ENCODE data around the gene SPP2.

Gene SPP2

DNA sequence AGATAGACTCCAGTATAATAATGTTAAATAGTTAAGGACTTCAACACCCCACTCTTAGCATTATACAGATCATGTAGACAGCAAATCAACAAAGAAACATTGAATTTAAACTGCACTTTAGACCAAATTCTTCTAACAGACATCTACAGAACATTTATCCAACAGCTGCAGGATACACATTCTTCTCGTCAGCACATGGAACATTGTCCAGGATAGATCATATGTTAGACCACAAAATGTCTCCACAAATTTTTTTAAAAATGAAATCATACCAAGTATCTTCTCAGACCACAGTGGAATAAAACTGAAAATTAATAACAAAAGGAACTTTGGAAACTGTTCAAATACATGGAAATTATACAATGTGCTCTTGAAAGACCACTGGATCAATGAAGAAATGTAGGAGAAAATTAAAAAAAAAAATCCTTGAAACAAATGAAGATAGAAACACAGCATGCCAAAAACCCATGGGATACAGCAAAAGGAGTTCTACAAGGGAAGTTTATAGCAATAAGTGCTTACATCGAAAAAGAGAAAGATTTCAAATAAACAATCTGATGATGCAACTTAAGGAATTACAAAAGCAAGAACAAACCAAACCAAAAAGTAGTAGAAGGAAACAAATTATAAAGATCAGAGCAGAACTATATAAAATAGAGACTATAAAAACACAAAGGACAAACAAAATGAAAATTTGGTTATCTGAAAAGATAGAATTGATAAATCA is 12.3 kb upstream of the SPP2 start:
- no peak for DNase-seq (ENCODE audit: low spot score)

DNA sequence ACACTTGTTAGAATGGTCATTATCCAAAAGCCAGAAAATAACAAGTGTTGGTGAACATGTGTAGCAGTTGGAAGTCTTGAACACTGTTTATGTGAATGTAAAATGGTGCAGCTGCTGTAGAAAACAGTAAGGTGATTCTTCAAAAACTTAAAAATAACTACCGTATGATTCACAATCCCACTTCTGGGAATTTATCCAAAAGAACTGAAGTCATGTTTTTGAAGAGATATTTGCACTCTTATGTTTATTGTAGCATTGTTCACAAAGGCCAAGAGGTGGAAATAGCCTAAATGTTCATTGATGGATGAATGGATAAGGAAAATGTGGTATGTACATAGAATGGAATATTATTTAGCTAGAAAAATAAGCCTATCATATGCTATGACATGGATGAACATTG is 6.3 kb upstream of the SPP2 start:
- no peak for DNase-seq (ENCODE audit: low spot score)

DNA sequence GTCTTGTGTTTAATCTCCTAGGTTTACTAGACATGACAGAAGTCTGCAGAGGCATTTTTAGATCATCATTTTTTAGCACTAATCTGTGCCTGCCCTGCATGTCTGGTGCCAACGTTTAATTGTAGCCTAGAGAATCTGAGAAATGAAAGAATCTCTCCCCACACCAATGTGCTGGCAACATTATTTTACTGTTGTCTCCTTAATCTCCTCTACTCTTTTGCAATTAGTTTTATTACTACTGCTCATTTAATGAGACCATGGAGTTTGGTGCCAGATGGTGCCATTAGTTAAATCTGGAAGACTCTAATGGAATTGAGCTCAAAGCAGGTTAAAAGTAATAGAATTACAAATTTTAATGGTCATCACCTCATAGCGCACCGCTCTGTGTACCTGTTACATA is 4.0 kb upstream of the SPP2 start:
- DNase-seq (ENCODE audit: low spot score), result no peak

DNA sequence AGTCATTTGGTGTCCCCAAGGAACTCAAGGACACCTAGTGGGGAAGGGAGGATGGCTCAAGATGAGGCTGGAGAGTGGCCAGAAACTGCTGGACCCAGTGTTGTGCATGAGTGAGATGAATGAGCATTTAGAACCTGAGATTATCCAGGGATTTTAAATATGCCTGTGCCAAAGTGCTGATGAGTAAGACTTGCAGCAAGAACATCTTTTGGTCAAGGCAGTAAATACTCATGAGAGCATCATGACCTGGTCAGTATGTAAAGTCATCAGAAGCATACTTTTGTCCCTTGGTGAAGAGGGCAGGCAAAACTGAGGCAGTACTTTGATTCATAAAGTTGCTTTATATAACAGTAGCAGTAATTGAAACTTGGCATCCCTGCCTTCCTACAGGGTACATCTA is 3.1 kb upstream of the SPP2 start:
- no peak for DNase-seq (ENCODE audit: low spot score)

DNA sequence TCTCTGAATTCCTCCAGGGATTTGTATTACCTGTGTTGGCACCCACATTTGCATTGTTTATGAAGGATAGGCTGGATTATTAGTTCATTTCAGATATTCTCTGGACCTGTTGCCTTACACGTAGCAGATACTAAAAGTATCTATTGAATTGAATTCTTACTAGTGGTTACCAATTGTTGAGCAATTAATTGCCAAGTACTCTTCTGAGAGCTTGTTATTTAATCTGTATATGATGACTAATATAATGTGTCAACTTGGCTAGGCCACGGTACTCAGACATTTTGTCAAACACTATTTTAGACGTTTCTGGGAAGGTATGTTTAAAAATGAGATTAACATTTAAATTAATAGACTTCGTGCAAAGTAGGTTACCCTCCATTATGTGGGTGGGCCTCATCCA is 2.5 kb upstream of the SPP2 start:
- no peak for DNase-seq (ENCODE audit: low spot score)

DNA sequence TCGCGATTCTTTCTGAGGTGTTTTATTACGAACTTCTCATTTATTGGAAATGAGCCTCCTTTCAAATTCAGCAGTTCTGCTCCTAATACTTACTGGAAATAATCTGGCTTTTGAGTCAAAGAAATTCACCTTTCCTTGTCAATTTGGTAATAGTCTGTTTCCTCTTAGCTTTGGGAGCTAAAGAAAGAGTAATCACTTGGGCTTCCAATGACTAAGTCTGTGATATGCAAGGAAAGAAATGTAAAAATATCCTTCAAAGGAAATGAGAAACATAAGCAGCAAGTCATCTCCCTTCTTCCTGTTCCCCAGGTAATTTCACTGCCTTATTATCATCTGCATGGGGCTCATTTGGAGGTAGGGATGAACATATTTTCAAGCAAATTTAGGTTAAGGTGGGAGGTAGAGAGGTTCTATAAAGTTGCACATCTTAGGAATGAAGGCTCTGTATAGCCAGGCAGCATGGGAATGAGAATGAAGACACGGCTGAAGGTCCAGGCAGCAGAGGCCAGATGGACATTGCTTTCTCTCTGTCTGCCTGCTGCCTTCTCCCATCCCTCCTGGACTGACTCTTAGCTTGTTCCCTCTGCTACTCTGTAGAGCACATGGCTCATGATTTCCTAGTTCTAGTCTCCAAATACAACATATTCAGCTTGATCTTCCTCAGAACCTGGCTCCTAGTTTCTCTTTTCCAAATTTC is 1.0 kb downstream of the SPP2 start:
- no peak for DNase-seq (ENCODE audit: low spot score)

DNA sequence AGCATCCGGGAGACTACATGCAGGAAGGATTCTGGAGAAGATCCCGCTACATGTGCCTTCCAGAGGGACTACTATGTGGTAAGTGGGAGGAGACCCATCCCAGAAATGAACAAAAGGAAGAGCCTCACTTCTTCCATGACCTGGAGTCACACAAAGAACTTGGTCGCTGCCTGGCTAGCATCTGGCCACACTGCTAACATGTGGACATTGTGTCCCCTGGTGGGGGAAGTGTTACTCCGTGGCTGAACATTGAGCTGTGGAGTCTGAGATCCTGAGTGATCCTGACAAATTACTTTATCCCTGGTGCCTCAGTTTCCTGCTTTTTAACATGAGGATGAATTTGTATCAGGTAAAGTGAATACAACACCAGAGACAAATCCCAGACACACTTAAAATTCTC is 8.4 kb downstream of the SPP2 start:
- no peak for DNase-seq (ENCODE audit: low spot score)

DNA sequence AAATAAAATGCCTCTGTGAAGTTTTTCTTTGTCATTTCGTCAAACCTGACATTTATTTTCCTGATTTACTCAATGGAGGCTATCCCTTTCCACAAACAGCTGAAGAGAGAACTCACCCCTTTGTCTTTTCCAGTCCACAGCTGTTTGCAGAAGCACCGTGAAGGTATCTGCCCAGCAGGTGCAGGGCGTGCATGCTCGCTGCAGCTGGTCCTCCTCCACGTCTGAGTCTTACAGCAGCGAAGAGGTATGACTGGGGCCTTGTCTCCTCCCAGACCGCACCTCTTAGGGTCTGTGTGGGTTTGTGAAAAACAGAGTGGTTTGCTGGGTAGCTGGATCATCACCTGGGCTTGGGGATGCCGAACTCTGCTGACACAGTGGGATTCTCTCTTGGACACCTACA is 9.7 kb downstream of the SPP2 start:
- no peak for DNase-seq (ENCODE audit: low spot score)

DNA sequence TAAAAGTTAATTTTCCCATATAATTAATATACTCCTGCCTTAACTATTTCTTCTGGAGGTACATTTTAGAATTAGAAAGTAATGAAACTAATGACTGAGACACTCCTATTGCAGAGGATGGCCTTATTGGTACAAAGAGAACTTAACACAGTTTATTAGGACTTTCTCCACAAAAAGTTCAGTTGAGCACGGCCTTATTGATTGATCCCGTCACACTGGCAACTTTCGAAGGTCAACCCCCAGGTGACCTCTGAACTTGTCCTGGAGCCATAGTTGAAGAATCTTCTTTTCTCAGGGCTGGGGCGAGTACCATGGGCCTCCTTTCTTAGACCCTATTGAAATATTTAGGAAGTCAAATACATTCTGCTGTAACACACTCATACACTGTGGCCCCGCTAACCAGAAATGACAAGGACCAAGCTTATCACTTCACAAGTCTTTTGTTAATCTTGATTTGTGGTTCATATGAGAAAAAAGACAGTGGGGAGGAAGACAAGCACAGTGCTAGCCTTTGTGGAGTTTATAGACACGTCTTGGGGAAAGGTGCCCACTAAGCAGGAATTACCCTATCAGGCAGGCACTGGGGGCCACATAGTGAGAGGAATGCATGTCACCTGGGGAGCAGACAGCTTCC is 11.2 kb downstream of the SPP2 start:
- no peak for DNase-seq (ENCODE audit: low spot score)

DNA sequence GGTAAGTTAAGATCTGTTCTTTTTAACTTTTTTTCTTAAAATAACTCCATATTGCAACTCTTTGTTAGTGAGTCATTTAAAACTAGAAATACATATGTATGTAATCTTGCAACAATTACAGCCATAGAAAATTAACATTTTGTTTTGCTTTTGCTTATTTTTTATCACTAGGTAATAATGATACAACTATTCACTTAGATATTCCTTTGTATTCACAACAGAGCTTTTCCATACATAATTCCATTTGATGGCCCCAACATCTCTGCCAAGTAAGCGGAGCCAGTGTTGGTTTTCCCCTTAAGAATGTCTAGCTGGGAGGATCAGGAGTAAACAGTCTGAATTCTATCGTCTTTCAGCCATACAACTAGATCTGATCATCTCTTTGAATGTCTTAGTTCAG is 16.1 kb downstream of the SPP2 start:
- no peak for DNase-seq (ENCODE audit: low spot score)

DNA sequence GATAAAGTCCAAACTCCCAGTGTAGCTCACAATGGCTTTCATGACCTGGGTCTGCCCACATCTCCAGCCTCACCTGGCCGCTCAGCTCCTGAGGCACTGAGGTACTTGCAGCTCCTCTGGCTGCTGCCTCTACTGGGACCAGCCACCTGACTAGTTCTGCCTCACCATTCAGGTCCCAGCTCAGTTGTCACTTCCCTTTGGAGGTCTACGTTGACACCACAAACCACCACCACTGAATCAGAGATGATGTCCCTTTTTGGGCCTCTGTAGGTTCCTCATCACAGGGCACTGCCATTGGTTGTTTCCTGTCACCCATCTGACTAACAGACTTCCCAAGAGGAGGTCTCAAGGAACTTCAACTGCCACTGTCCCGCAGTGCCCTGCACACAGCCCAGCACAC is 21.2 kb downstream of the SPP2 start:
- DNase-seq (ENCODE audit: low spot score), result no peak

DNA sequence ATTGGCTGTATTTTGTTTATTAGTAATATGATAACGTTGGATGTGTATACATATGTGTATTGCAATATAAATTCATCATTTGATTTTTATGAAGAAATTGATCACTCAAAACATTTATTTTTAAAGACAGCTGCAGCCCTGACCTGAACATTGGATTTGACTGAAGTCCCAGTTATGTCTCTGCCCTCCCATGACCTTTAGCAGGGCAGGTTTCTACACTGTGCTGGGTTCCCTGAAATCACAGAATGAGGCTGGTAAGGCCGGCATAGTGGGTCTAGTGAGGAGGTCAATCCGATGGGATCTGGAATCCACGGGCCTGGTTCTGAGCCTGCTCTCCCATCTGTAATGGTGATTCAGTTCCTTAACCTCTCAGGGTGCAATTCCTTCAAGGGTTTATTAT is 22.0 kb downstream of the SPP2 start:
- no peak for DNase-seq (ENCODE audit: low spot score)

DNA sequence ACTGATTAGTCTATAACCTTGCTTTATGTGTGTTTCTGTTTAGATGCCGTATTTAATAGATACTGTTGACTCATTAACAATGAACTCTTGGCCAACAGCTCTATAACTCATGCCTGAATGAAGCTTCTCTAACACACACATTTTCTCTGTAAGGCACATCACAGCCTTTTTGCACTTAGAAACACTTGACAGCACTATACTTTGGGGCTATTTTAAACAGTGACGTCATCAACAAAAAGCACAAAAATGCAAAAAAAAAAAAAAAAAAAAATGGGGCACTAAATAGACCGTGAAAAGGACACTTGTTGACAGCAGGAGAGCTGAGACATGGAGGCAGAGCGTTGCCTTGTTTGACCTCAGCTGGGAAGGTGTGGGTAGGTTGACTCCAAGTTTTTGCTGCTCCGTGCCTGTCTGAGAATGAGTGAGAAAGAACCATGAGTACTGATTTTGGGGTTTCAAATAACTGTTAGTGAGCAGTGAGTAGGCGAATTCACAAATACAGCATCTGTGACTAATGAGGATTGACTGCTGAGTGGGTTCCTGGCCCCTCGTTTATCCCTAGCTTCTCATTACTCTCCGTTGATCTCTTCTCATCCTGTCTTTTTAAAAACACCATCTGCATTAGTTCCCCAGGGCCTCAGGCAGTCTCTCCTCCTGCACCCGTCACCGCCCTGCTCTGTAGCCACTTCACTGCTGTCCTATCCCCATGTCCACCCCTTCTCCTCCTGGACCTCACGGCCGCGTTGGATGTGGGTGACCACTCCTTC is 24.4 kb downstream of the SPP2 start:
- DNase-seq (ENCODE audit: low spot score), result no peak

DNA sequence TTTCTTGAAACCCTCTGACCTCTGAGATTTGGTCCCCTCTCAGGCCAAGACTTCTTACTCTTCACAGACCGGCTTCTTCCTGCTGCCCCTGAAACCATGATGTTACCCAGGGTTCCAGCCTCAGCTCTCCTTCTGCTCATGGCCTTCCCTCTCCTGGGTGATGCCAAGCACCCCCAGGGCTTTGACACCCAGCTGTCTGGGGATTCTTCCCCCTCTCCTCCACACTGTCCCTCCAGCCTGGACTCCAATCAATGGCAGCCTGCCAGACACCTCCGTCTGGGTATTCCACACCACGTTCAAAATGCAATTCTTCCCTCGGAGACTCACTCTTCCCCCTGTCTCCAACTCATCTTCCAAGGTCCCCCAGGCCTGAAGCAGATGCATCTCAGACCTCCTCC is 25.0 kb downstream of the SPP2 start:
- DNase-seq (ENCODE audit: low spot score), result no peak

DNA sequence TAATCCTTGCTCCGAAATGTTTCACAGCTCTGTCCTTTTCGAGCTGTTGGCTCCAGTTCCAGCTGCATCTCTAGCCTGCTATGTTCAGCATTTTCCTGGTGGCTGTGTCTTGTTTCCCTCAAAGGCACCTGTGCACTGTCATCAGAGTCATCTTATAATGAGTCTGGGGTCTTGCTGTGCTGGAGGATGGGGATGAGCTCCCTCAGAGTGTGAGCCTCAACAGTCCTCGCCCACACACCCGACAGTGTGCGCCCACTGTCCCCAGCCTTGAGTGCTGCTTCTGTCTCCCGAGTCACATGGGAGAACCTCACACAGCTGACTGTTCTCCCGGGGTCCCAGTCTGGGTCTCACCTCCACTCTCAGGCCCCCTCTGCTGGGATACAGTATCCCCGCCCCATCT is 25.4 kb downstream of the SPP2 start:
- DNase-seq (ENCODE audit: low spot score), result no peak

DNA sequence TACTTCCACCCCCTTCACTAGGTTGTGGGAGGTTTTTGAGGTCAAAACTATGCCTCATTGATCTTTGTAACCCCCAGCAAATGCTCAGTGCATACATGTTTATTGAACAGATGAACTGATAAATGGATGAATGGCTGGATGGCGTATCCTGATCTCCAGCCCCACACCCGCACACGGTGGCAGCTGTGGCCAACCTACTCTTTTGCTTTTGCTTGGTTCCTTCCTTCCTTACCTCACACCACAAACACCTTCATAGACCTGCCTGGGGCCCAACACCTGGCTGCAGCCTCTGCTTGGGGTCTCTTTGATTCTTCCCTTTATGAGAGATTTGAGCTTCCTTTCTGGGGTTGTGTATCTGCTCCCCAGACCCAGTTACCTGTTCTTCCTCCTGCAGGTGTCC is 25.9 kb downstream of the SPP2 start:
- no peak for DNase-seq (ENCODE audit: low spot score)

DNA sequence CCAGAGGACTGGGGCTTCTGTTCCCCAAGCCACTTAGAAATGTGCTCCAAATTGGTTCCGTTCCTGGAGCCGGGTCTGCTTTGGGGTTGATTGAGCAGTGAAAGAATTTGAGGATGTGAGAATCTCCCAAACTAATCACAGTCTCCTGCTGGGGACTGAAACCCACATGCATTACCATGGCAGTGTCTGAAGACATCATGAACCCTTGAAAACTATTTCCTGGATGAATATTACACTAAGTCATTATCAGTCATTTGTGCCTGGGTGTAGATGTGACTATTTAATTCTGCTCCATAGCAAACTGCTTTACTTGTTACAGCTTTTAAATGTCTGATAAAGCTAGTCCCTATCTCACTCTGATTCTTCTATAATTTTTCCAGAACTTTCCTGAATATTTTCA is 27.6 kb downstream of the SPP2 start:
- no peak for DNase-seq (ENCODE audit: low spot score)

DNA sequence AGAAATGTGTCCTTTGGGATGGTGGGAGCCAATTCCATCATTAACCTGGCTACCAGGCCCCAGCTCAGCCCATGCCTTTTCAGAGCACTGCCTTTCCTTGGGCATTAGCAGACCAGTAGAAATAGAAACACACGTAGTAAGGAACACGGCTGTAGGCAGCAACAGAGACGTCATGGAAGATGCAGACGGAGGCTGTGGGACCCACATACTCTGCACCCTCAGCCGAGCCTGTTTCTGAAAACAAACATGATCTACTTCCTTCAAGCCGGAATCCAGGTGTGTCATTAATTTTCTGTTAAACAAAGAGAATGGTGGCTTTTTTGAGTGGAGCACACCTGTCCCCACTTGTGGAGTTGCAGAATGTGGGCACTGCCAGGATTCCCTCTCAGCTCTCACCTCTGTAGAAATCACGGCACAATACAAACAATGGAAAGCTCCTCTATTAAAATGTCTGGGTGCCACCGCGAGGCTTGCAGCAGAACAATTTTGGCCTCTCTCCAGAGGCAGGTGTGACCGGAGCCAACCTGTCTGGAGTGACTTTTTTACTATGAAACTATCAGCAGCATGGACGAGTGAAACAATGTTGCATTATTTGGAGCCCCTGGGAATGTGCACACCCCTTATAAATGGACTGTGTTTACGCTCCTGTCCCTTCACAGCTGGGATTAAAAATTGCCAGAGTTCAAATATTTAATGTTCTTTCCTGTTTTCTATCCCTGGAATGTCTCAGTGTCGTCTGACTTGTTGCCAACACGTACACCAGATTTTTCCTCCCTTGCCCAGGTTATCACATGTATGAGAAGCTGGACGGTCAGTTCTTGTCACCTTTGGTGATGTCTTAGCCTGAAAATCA is 31.7 kb downstream of the SPP2 start:
- DNase-seq (ENCODE audit: low spot score), result no peak

DNA sequence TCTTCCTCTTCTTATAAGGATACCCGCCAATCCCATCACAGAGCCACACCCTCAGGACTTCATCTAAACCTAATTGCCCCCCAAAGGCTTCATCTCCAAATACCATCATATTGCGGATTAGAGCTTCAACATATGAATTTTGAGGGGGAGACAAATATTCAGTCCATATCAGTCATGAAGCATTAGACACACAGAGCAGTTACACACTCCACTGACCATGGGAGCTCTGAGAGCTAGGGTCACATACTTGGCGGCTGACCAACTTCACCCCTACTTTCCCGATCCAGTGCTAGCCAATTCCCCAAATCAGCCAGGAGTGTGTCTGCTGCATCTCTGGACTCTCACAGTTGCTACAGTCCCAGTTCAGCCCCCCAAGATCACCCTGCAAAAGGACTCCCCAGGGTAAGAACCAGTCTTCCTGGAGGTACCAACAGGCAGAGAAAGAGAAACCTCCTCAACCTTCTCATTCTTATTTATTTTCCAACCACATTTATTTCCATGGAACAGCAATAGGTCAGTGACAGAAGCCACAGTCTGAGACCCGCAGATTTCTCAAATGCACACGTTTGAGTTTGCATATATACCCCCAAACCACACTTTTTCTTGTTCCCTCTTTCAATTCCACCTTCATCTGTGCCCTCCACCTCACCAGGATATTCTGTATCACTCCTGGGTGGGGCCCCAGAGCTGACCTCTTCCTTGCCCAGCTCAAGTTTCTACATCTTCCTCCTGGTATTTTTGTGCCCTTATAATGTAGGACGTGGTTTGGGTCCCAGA is 33.3 kb downstream of the SPP2 start:
- DNase-seq (ENCODE audit: low spot score), result no peak

DNA sequence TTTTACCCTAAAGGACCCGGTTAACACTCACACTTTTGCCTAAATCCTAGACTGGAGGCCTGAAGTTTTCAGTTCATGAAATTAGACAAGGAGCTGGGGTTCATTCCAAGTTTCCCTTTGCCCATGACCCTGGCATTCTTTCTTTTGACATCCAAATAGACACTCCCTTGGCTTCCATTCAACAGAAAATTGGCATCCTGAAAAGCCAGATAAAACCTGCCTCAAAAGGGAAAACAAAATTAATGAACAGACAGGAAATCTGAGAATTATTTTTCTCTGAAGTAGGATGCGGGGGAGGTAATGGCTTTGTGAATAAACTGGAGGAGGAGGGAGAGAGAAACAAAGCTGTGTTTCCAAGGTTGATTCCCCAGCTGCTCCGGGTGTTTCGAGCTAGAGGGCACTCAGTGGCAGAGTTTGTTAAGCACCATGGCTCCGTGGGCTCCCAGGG is 41.0 kb downstream of the SPP2 start:
- no peak for DNase-seq (ENCODE audit: low spot score)

DNA sequence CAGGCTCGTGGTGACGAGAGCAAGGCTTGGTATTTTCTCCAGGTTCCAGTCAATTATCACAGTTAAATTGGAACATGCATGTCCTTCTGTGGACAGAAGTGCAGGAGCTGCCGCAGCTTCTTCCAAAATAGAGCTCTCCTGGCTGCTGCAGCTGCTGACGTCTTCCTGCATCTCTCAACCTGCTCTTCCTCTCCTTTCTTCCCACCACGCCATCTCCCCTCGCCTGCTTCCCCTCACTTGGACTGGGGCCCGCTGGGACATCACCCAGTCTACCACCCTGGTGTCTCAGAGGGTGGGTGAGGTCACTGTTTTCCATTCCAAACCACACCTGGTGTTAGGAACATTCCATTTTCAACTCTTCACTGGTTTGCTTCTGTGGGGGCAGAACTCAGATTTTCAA is 41.4 kb downstream of the SPP2 start:
- no peak for DNase-seq (ENCODE audit: low spot score)
